ENCODE results near the gene INCENP.
"Not testable (repeated sequence)": the region's sequence is repeated elsewhere in the genome, so short reads cannot be mapped to it uniquely, and the experiment has no call there.

INCENP gene

GRCh38 chr11:62123669-62124185, at the start of gene INCENP:
Gene INCENP (plus strand): TSS chr11:62124011. CDS start chr11:62128162, 4,151 bp downstream.
- Histone ChIP-seq H3K9ac (ENCODE audit: low read depth, low read length) (peak within 1 kb of the TSS; percentile 69), H3K4me1 (ENCODE audit: control insufficient read depth, insufficient read depth, low read length) (peaks cover 10% of the 10 kb centered on the region), H3K36me3 (ENCODE audit: control insufficient read depth, insufficient read depth, low read length) (peaks cover 14% of the 10 kb centered on the region), H3K27ac (ENCODE audit: low read depth, low read length) (peak within 1 kb of the TSS; percentile 68), H3K9me3 (ENCODE audit: control insufficient read depth, insufficient read depth, low read length) (no peaks in the 10 kb centered on the region), H3K4me3 (ENCODE audit: low read depth, low read length) (peak within 1 kb of the TSS; percentile 100), H3K27me3 (ENCODE audit: control insufficient read depth, insufficient read depth, low read length) (no peaks in the 10 kb centered on the region)

- Histone ChIP-seq H3K27ac (ENCODE audit: low read depth, low read length) (no peak overlapping the region), H3K36me3 (ENCODE audit: control insufficient read depth, insufficient read depth, low read length) (no peaks in the 10 kb centered on the region), H3K9me3 (ENCODE audit: control insufficient read depth, insufficient read depth, low read length) (no peaks in the 10 kb centered on the region), H3K9ac (ENCODE audit: low read depth, low read length) (no peak overlapping the region), H3K4me1 (ENCODE audit: control insufficient read depth, insufficient read depth, low read length) (no peaks in the 10 kb centered on the region), H3K27me3 (ENCODE audit: control insufficient read depth, insufficient read depth, low read length) (no peaks in the 10 kb centered on the region), H3K4me3 (ENCODE audit: low read depth, low read length) (no peak overlapping the region)
These were observed 48.4 kb upstream of the INCENP start for GRCh38 chr11:62075438-62075837.

GRCh38 chr11:62077132-62077531, 46.7 kb upstream of the INCENP start:
- H3K9ac ChIP-seq (ENCODE audit: low read depth, low read length) = no peak overlapping the region
- no peaks in the 10 kb centered on the region for H3K9me3 ChIP-seq (ENCODE audit: control insufficient read depth, insufficient read depth, low read length)
- no peak overlapping the region for H3K4me3 ChIP-seq (ENCODE audit: low read depth, low read length)
- H3K27ac ChIP-seq (ENCODE audit: low read depth, low read length) = no peak overlapping the region
- H3K4me1 ChIP-seq (ENCODE audit: control insufficient read depth, insufficient read depth, low read length) = peaks cover 4% of the 10 kb centered on the region; the same call in 1 of the 2 replicates
- no peaks in the 10 kb centered on the region for H3K36me3 ChIP-seq (ENCODE audit: control insufficient read depth, insufficient read depth, low read length)
- no peaks in the 10 kb centered on the region for H3K27me3 ChIP-seq (ENCODE audit: control insufficient read depth, insufficient read depth, low read length)

GRCh38 chr11:62081378-62082291, 42.2 kb upstream of the INCENP start:
- Histone ChIP-seq H3K9me3 (ENCODE audit: control insufficient read depth, insufficient read depth, low read length) (peaks cover 5% of the 10 kb centered on the region; the same call in 1 of the 2 replicates), H3K27ac (ENCODE audit: low read depth, low read length) (no peak overlapping the region), H3K4me1 (ENCODE audit: control insufficient read depth, insufficient read depth, low read length) (peaks cover 4% of the 10 kb centered on the region; the same call in 1 of the 2 replicates), H3K4me3 (ENCODE audit: low read depth, low read length) (no peak overlapping the region), H3K36me3 (ENCODE audit: control insufficient read depth, insufficient read depth, low read length) (no peaks in the 10 kb centered on the region), H3K9ac (ENCODE audit: low read depth, low read length) (no peak overlapping the region), H3K27me3 (ENCODE audit: control insufficient read depth, insufficient read depth, low read length) (no peaks in the 10 kb centered on the region)

- no peak overlapping the region for H3K4me3 ChIP-seq (ENCODE audit: low read depth, low read length)
- H3K9ac ChIP-seq (ENCODE audit: low read depth, low read length) = no peak overlapping the region
- H3K9me3 ChIP-seq (ENCODE audit: control insufficient read depth, insufficient read depth, low read length) = peaks cover 9% of the 10 kb centered on the region
These were observed 41.5 kb upstream of the INCENP start for GRCh38 chr11:62082292-62082657.

GRCh38 chr11:62084801-62085200, 39.0 kb upstream of the INCENP start:
- not testable (repeated sequence) for H3K9ac ChIP-seq (ENCODE audit: low read depth, low read length); H3K4me3 ChIP-seq (ENCODE audit: low read depth, low read length); H3K27ac ChIP-seq (ENCODE audit: low read depth, low read length); H3K4me1 ChIP-seq (ENCODE audit: control insufficient read depth, insufficient read depth, low read length); H3K27me3 ChIP-seq (ENCODE audit: control insufficient read depth, insufficient read depth, low read length); H3K36me3 ChIP-seq (ENCODE audit: control insufficient read depth, insufficient read depth, low read length)
- H3K9me3 ChIP-seq (ENCODE audit: control insufficient read depth, insufficient read depth, low read length) = peaks cover 25% of the 10 kb centered on the region

More at GRCh38 chr11:62082292-62082657, 41.5 kb upstream of the INCENP start:
- H3K27ac ChIP-seq (ENCODE audit: low read depth, low read length) = no peak overlapping the region
- H3K4me1 ChIP-seq (ENCODE audit: control insufficient read depth, insufficient read depth, low read length) = peaks cover 4% of the 10 kb centered on the region; the same call in 1 of the 2 replicates
- no peaks in the 10 kb centered on the region for H3K36me3 ChIP-seq (ENCODE audit: control insufficient read depth, insufficient read depth, low read length)
- H3K27me3 ChIP-seq (ENCODE audit: control insufficient read depth, insufficient read depth, low read length) = no peaks in the 10 kb centered on the region

GRCh38 chr11:62087694-62088093, 36.1 kb upstream of the INCENP start:
- H3K4me1 ChIP-seq (ENCODE audit: control insufficient read depth, insufficient read depth, low read length) = no peaks in the 10 kb centered on the region
- H3K27ac ChIP-seq (ENCODE audit: low read depth, low read length) = no peak overlapping the region
- H3K4me3 ChIP-seq (ENCODE audit: low read depth, low read length) = no peak overlapping the region; the same call in 1 of the 2 replicates
- H3K9ac ChIP-seq (ENCODE audit: low read depth, low read length) = no peak overlapping the region
- H3K36me3 ChIP-seq (ENCODE audit: control insufficient read depth, insufficient read depth, low read length) = no peaks in the 10 kb centered on the region
- peaks cover 41% of the 10 kb centered on the region for H3K9me3 ChIP-seq (ENCODE audit: control insufficient read depth, insufficient read depth, low read length)
- no peaks in the 10 kb centered on the region for H3K27me3 ChIP-seq (ENCODE audit: control insufficient read depth, insufficient read depth, low read length)

GRCh38 chr11:62088331-62088933, 35.4 kb upstream of the INCENP start:
- Histone ChIP-seq H3K4me3 (ENCODE audit: low read depth, low read length) (no peak overlapping the region), H3K9ac (ENCODE audit: low read depth, low read length) (no peak overlapping the region), H3K4me1 (ENCODE audit: control insufficient read depth, insufficient read depth, low read length) (no peaks in the 10 kb centered on the region), H3K27ac (ENCODE audit: low read depth, low read length) (no peak overlapping the region), H3K9me3 (ENCODE audit: control insufficient read depth, insufficient read depth, low read length) (peaks cover 41% of the 10 kb centered on the region), H3K36me3 (ENCODE audit: control insufficient read depth, insufficient read depth, low read length) (no peaks in the 10 kb centered on the region), H3K27me3 (ENCODE audit: control insufficient read depth, insufficient read depth, low read length) (no peaks in the 10 kb centered on the region)

- Histone ChIP-seq H3K27ac (ENCODE audit: low read depth, low read length) (peak overlapping the region; percentile 29), H3K4me1 (ENCODE audit: control insufficient read depth, insufficient read depth, low read length) (no peaks in the 10 kb centered on the region), H3K9me3 (ENCODE audit: control insufficient read depth, insufficient read depth, low read length) (no peaks in the 10 kb centered on the region), H3K4me3 (ENCODE audit: low read depth, low read length) (no peak overlapping the region), H3K9ac (ENCODE audit: low read depth, low read length) (no peak overlapping the region), H3K27me3 (ENCODE audit: control insufficient read depth, insufficient read depth, low read length) (no peaks in the 10 kb centered on the region), H3K36me3 (ENCODE audit: control insufficient read depth, insufficient read depth, low read length) (no peaks in the 10 kb centered on the region)
These were observed 20.7 kb upstream of the INCENP start for GRCh38 chr11:62103141-62103540.

GRCh38 chr11:62103986-62104385, 19.8 kb upstream of the INCENP start:
- no peak overlapping the region for H3K9ac ChIP-seq (ENCODE audit: low read depth, low read length)
- no peaks in the 10 kb centered on the region for H3K9me3 ChIP-seq (ENCODE audit: control insufficient read depth, insufficient read depth, low read length)
- no peak overlapping the region for H3K4me3 ChIP-seq (ENCODE audit: low read depth, low read length)
- H3K27ac ChIP-seq (ENCODE audit: low read depth, low read length) = no peak overlapping the region
- H3K36me3 ChIP-seq (ENCODE audit: control insufficient read depth, insufficient read depth, low read length) = no peaks in the 10 kb centered on the region
- H3K27me3 ChIP-seq (ENCODE audit: control insufficient read depth, insufficient read depth, low read length) = no peaks in the 10 kb centered on the region
- no peaks in the 10 kb centered on the region for H3K4me1 ChIP-seq (ENCODE audit: control insufficient read depth, insufficient read depth, low read length)
